Small intestine (tissue), 7 donors: ENCODE measurements around the gene LAMA2. TPM values are rescaled to one million over a fixed set of nuclear protein-coding genes. Genes with fewer than 3 reads are reported as not detected.

Experiments
- DNase-seq, 2 donors: peaks; one replicate each; pipeline versions ENCODE4 v3.0.0 to v3.0.0-alpha.2; 2013
- FAIRE-seq: peaks from 2 replicates; lab custom pipeline; 2012; peaks lifted over from hg19 to GRCh38; lab: Jason Lieb, UNC
- H3K27ac ChIP-seq, 3 donors: one replicate each; pipeline ENCODE4 v1.5.1; 2013; ENCODE audit warnings: low read length in 2 of 3, mild to moderate bottlenecking in 2 of 3, control low read depth in 1 of 3, inconsistent platforms in 1 of 3, low read depth in 1 of 3, moderate library complexity in 1 of 3
- H3K27me3 ChIP-seq, 3 donors: one replicate each; pipeline ENCODE4 v1.6.1; 2013; ENCODE audit warnings: low read length in 3 of 3, inconsistent platforms in 1 of 3; ENCODE audit not compliant: control insufficient read depth in 3 of 3, insufficient read depth in 3 of 3
- H3K36me3 ChIP-seq, 3 donors: one replicate each; pipeline ENCODE4 v1.6.1; 2013; ENCODE audit warnings: low read length in 3 of 3, inconsistent platforms in 1 of 3, low read depth in 1 of 3, mild to moderate bottlenecking in 1 of 3, moderate library complexity in 1 of 3; ENCODE audit not compliant: control insufficient read depth in 3 of 3, insufficient read depth in 2 of 3
- H3K4me1 ChIP-seq, 3 donors: one replicate each; pipeline ENCODE4 v1.6.1; 2013; ENCODE audit warnings: low read length in 2 of 3, inconsistent platforms in 1 of 3, low read depth in 1 of 3, mild to moderate bottlenecking in 1 of 3, moderate library complexity in 1 of 3; ENCODE audit not compliant: control insufficient read depth in 3 of 3, insufficient read depth in 2 of 3
- H3K4me3 ChIP-seq, 3 donors: one replicate each; pipeline ENCODE4 v1.5.1; 2013; ENCODE audit warnings: low read length in 3 of 3, control low read depth in 1 of 3, inconsistent platforms in 1 of 3, low read depth in 1 of 3, mild to moderate bottlenecking in 1 of 3, moderate library complexity in 1 of 3
- H3K9me3 ChIP-seq, 2 donors: one replicate each; pipeline ENCODE4 v1.6.1; 2013; ENCODE audit warnings: low read depth in 1 of 2, low read length in 1 of 2; ENCODE audit not compliant: control insufficient read depth in 2 of 2, insufficient read depth in 1 of 2
- WGBS, 3 donors: extraction: QIAGEN DNeasy Blood & Tissue Kit; methylation state at CpG; one replicate each; pipeline ENCODE4 v1.1.7; 2013; 5-methylcytosine and 5-hydroxymethylcytosine counted together
- polyA plus RNA-seq, 4 donors: library from polyadenylated mRNA; stranded (reverse) in 3 of 4; unstranded in 1 of 4; fragments of 200-250 nt in 3 of 4; fragments of 120-200 nt in 1 of 4; gene quantifications; one replicate each; pipeline versions ENCODE4 v1.2.1 to v1.2.3, GENCODE V29; 2013
- donor health status: healthy with polysubstance abuse.
- donor health status: control.
- donor health status: control.
- donor health status: Bipolar disorder and iron deficiency.
- donor health status: healthy.

LAMA2 gene
- polyA plus RNA-seq, 4 donors = 0.67 to 12.7 (median 1.1) TPM

DNA sequence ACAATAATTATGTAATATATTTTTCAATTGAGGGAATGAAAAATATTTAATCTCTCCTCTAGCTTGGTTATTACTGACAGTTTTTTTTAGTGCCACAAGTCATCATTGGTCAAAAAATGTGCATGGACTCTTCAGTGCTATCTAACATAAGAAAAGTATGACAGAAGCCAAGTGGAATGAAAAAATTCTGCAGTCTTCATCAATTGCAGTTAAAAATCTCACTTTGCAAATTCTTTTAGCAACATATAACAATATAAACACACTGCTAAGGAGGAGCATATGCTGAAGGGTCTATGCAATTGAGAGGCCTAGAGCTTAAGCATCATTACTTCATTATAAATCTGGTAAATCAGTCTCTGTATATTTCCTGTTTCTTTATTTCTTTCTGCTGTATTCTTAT is 652.0 kb downstream of the LAMA2 start:
- no peak overlapping the region for H3K4me3 ChIP-seq
- DNase-seq (no peak), FAIRE-seq (no peak)
- peaks cover 2 to 4% (median 4%) of the 10 kb centered on the region in 3 donors for H3K36me3 ChIP-seq
- H3K9me3 ChIP-seq = no peaks in the 10 kb centered on the region
- H3K4me1 ChIP-seq = no peaks in the 10 kb centered on the region
- no peak overlapping the region for H3K27ac ChIP-seq
- H3K27me3 ChIP-seq = no peaks in the 10 kb centered on the region

- Histone ChIP-seq H3K9me3 (no peaks in the 10 kb centered on the region), H3K27ac (no peak overlapping the region), H3K27me3 (no peaks in the 10 kb centered on the region), H3K4me3 (no peak overlapping the region), H3K36me3 (peaks cover 2 to 4% (median 4%) of the 10 kb centered on the region in 3 donors), H3K4me1 (no peaks in the 10 kb centered on the region)
- FAIRE-seq = no peak
- DNase-seq = no peak
These were observed 653.3 kb downstream of the LAMA2 start for GRCh38 chr6:129536271-129536670.

DNA sequence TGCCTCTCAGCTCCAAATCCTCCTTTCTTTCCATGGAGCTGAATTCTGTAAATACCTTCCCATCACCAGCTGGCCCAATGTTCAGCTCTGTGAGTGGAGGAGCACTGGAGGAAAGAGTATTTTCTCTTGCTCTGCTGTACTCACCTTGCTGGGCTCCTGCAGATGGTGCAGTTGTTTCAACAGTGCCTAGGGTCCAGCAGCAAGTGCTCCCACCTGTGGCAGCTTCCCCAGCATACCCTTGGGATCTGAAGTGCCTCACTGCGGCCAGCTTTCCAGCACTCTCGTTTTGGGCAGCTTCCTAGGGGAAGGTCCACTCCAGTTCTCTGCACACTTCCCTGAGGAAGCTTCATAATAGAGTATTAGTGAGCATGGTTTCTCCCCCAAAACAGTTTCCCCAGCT is 656.1 kb downstream of the LAMA2 start:
- no peak for FAIRE-seq
- no peaks in the 10 kb centered on the region for H3K4me1 ChIP-seq

GRCh38 chr6:129542705-129543104 is 659.8 kb downstream of the LAMA2 start:
- FAIRE-seq = no peak

More for the DNA sequence above, 656.1 kb downstream of the LAMA2 start:
- 71 to 81% (median 74%) methylated on average over 2 of the region's 2 CpGs for WGBS, 3 donors
- H3K27ac ChIP-seq = no peak overlapping the region
- H3K36me3 ChIP-seq = peaks cover 2 to 4% (median 4%) of the 10 kb centered on the region in 3 donors
- no peak for DNase-seq
- H3K4me3 ChIP-seq = no peak overlapping the region
- H3K9me3 ChIP-seq = no peaks in the 10 kb centered on the region
- no peaks in the 10 kb centered on the region for H3K27me3 ChIP-seq

GRCh38 chr6:129543981-129544380 is 661.0 kb downstream of the LAMA2 start:
- FAIRE-seq = no peak
- Histone ChIP-seq H3K9me3 (no peaks in the 10 kb centered on the region), H3K27me3 (no peaks in the 10 kb centered on the region), H3K4me1 (no peaks in the 10 kb centered on the region), H3K27ac (no peak overlapping the region), H3K4me3 (no peak overlapping the region), H3K36me3 (peaks cover 0 to 4% (median under 1%) of the 10 kb centered on the region in 3 donors)
- 78 to 89% (median 89%) methylated on average over 2 of the region's 2 CpGs for WGBS, 3 donors
- no peak for DNase-seq

More at GRCh38 chr6:129542705-129543104, 659.8 kb downstream of the LAMA2 start:
- Histone ChIP-seq H3K4me3 (no peak overlapping the region), H3K36me3 (peaks cover 0 to 4% (median 4%) of the 10 kb centered on the region in 3 donors), H3K9me3 (no peaks in the 10 kb centered on the region), H3K27ac (no peak overlapping the region), H3K4me1 (no peaks in the 10 kb centered on the region), H3K27me3 (no peaks in the 10 kb centered on the region)
- 70 to 80% (median 76%) methylated on average over 2 of the region's 2 CpGs for WGBS, 3 donors
- DNase-seq = no peak

DNA sequence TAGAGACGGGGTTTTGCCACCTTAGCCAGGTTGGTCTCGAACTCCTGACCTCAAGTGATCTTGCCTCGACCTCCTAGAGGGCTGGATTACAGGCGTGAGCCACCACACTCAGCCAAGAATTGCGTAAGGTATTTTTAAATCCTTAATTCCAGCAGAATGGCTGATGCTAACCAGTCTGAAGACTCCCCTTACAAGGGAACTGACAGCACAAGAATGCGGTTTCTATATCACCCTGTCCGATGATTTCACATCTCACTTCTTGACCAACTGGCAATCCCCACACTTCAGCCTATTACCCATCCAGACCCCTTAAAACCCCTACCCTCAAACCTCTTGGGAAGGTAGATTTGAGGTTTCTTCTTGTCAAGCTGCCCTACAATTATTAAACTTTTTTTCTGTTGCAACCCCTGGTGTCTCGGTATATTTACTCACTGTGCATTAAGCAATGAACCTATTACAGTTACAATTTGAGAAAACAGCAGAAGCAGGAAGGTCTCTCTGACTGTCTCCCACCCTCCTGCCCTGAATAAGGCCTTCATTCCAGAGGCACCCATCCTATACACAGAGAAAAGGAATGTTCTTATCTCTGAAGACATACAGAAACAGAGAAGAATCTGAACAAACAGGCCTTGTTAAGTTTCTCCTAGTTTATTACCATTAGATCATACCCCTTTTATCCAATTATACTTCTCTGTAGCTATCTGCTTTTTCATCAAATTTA is 662.1 kb downstream of the LAMA2 start:
- Histone ChIP-seq H3K4me1 (no peaks in the 10 kb centered on the region), H3K4me3 (no peak overlapping the region), H3K27me3 (no peaks in the 10 kb centered on the region), H3K9me3 (no peaks in the 10 kb centered on the region), H3K36me3 (peaks cover 0 to 1% (median 0%) of the 10 kb centered on the region in 3 donors), H3K27ac (no peak overlapping the region)
- DNase-seq (no peak), FAIRE-seq (no peak)
- 92 to 96% (median 93%) methylated on average over 8 of the region's 8 CpGs for WGBS, 3 donors

DNA sequence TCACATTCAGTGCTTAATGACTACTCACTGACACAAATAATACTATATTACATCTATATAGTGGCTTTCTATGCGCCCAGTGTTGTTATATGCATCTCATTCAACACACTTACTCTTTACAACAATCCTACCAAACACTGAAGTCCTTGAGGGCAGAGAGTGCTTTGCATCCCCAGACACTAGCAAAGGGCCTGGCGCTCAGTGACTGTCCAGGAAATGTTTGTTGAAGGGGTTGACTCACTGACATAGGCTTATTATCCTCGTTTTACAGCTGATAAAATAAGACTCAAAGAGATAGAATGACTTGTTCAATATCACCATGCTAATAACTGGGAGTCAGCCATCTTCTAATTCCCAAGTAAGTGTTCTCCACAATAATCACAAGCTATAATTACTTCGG is 663.8 kb downstream of the LAMA2 start:
- H3K4me3 ChIP-seq = no peak overlapping the region
- DNase-seq = no peak
- H3K27me3 ChIP-seq = no peaks in the 10 kb centered on the region
- H3K4me1 ChIP-seq = no peaks in the 10 kb centered on the region
- no peak overlapping the region for H3K27ac ChIP-seq
- WGBS, 3 donors = 75 to 81% (median 79%) methylated on average over 4 of the region's 4 CpGs
- no peak for FAIRE-seq
- no peaks in the 10 kb centered on the region for H3K9me3 ChIP-seq
- H3K36me3 ChIP-seq = peaks cover 0 to 1% (median 0%) of the 10 kb centered on the region in 3 donors

- no peaks in the 10 kb centered on the region for H3K9me3 ChIP-seq
- DNase-seq (no peak), FAIRE-seq (no peak)
- H3K36me3 ChIP-seq = peaks cover 0 to 9% (median 0%) of the 10 kb centered on the region in 3 donors
- WGBS, 3 donors = 97 to 98% (median 97%) methylated on average over 1 of the region's 1 CpG
- H3K4me3 ChIP-seq = no peak overlapping the region
- no peaks in the 10 kb centered on the region for H3K27me3 ChIP-seq
- no peak overlapping the region for H3K27ac ChIP-seq
- H3K4me1 ChIP-seq = no peaks in the 10 kb centered on the region
These were observed 668.5 kb downstream of the LAMA2 start for GRCh38 chr6:129551486-129551885.

DNA sequence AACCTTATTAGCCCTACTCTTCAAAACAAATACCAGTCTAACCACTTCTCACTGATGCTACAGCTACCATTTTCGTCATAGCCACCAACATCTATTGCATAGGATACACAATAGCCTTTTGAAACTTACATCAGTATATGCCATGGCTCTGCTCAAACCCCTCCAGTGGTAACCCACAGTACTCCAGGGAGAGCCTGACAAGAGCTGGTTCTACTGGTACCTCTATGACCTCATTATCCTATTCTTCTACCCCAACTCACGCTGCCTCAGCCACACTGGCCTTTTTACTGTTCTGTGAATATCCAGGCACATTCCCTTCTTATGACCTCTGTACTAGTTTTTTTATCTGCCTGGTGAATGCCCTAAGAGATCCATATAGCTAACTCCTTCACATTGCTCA is 669.5 kb downstream of the LAMA2 start:
- H3K27me3 ChIP-seq = no peaks in the 10 kb centered on the region
- 91 to 96% (median 95%) methylated on average over 2 of the region's 2 CpGs for WGBS, 3 donors
- H3K27ac ChIP-seq = no peak overlapping the region
- DNase-seq = no peak
- H3K9me3 ChIP-seq = no peaks in the 10 kb centered on the region
- H3K36me3 ChIP-seq = peaks cover 0 to 9% (median 0%) of the 10 kb centered on the region in 3 donors
- no peak for FAIRE-seq
- no peaks in the 10 kb centered on the region for H3K4me1 ChIP-seq
- no peak overlapping the region for H3K4me3 ChIP-seq
